Panc1 (cell line): ENCODE measurements around the gene TIMM17A. TPM values are rescaled to one million over a fixed set of nuclear protein-coding genes. Genes with fewer than 3 reads are reported as not detected.

Source experiments
- ATAC-seq: fragments of 200-7000 bp; cut with Tn5 transposase; 2 replicates; pipeline ENCODE4 v1.9.1; 2020; ENCODE audit warnings: mild to moderate bottlenecking, moderate library complexity
- BruUV-seq: library from RNA; stranded (reverse); fragments of 400-500 nt; replicated peaks from 2 replicates; lab custom pipeline; 2021; lab: Mats Ljungman, UMichigan
- CTCF ChIA-PET: fragments of 300-600 bp; sonication (Branson Sonifier 250); formaldehyde crosslinking; loops from one replicate; lab custom pipeline; 2022; ENCODE audit warnings: antibody characterized with exemption; lab: Charles Lee
- POLR2A ChIA-PET: fragments of 300-600 bp; sonication (Branson Sonifier 250); formaldehyde crosslinking; loops from one replicate; lab custom pipeline; 2022; ENCODE audit warnings: antibody characterized with exemption; lab: Charles Lee
- DNase-seq: peaks from one replicate; pipeline ENCODE4 v3.0.0-alpha.2; 2010; ENCODE audit warnings: low read depth, low spot score
- H3K27ac ChIP-seq: 2 replicates; pipeline ENCODE4 v1.5.1; 2011; ENCODE audit warnings: mild to moderate bottlenecking, low read length, inconsistent platforms
- H3K27me3 ChIP-seq: fragments of 200-500 bp; sonication (Bioruptor generic); 2 replicates; pipeline ENCODE4 v1.6.0; 2014; ENCODE audit warnings: low read length, inconsistent platforms; ENCODE audit not compliant: control insufficient read depth, insufficient read depth
- H3K36me3 ChIP-seq: fragments of 200-500 bp; sonication (Bioruptor generic); 2 replicates; pipeline ENCODE4 v1.5.1; 2014; ENCODE audit warnings: inconsistent platforms, mild to moderate bottlenecking, low read length, moderate library complexity; ENCODE audit not compliant: control insufficient read depth, insufficient read depth
- H3K4me1 ChIP-seq: 2 replicates; pipeline ENCODE4 v1.5.1; 2011; ENCODE audit warnings: inconsistent platforms, mild to moderate bottlenecking, low read length, moderate library complexity; ENCODE audit not compliant: control insufficient read depth, insufficient read depth
- H3K4me3 ChIP-seq, 2 experiments: 2 replicates each; pipeline ENCODE4 v1.5.1; 2011 to 2012; ENCODE audit warnings: low read depth in 2 of 2, low read length in 2 of 2, mild to moderate bottlenecking in 2 of 2, inconsistent platforms in 1 of 2, moderate library complexity in 1 of 2
- H3K9me3 ChIP-seq: fragments of 200-500 bp; sonication (Bioruptor generic); 2 replicates; pipeline ENCODE4 v1.5.1; 2014; ENCODE audit warnings: low read depth, mild to moderate bottlenecking, inconsistent platforms, low read length, moderate library complexity; ENCODE audit not compliant: control insufficient read depth, insufficient read depth
- POLR2AphosphoS5 ChIP-seq: IDR thresholded peaks from 2 replicates; pipeline ENCODE4 v1.6.1; 2012; ENCODE audit warnings: mild to moderate bottlenecking, low read depth, low read length, moderate library complexity
- SIN3A ChIP-seq: IDR thresholded peaks from 2 replicates; pipeline ENCODE4 v1.6.1; 2012; ENCODE audit warnings: low read depth, mild to moderate bottlenecking, low read length, moderate library complexity, borderline replicate concordance; ENCODE audit not compliant: insufficient read depth
- TCF7L2 ChIP-seq: IDR thresholded peaks from 2 replicates; pipeline ENCODE4 v1.6.1; 2011; ENCODE audit warnings: mild to moderate bottlenecking, low read depth, low read length, inconsistent platforms
- in situ Hi-C: cut with HindIII; loops from 2 replicates; pipeline ENCODE4 v1.10.0; 2016; ENCODE audit warnings: low sequenced_read_pairs, low pct_unique_long_range_greater_than_20kb
- intact Hi-C: fragments of 100-400 bp; cut with micrococcal nuclease; formaldehyde crosslinking; loops from one replicate; pipeline ENCODE4 v1.10.0; 2022; ENCODE audit not compliant: unreplicated experiment
- total RNA-seq: library from RNA; stranded (reverse); gene quantifications from one replicate; pipeline ENCODE4 v1.2.1, GENCODE V29; 2021; ENCODE audit not compliant: unreplicated experiment
- TF ChIP-seq, protein P1 (sequence below): fragments of 450-650 bp; IDR thresholded peaks from 2 replicates; pipeline ENCODE4 v1.5.1; 2017; ENCODE audit warnings: mild to moderate bottlenecking
- TF ChIP-seq, protein P2 (sequence below), 2 experiments: IDR thresholded peaks; 2 replicates each; pipeline ENCODE4 v1.6.1; 2011 to 2012; ENCODE audit warnings: low read depth in 2 of 2, control low read depth in 1 of 2, low read length in 1 of 2, mild to moderate bottlenecking in 1 of 2, moderate library complexity in 1 of 2; ENCODE audit not compliant: insufficient read depth in 1 of 2

Gene TIMM17A
- total RNA-seq, 1 experiment from 2014 or later, result 118 TPM

DNA sequence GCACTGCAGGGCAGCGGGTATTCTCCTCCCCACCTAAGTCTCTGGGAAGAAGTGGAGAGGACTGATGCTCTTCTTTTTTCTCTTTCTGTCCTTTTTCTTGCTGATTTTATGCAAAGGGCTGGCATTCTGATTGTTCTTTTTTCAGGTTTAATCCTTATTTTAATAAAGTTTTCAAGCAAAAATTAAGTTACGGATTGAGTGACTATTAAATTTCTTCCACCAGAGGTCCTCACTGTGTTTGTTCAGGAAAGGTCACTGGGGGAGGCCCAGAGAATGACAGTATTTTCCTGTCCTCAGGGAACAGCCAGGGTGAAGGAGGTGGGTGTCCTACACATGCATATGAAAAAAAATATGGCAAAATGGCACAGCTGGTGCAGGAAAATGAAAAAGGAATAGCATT lies 50.7 kb downstream of the TIMM17A start:
- POLR2A ChIA-PET, result no interaction called here
- H3K4me1 ChIP-seq, result peaks cover 49% of the 10 kb centered on the region
- BruUV-seq, result no TSS peak
- no peak for TF ChIP-seq SIN3A
- TF ChIP-seq, protein P1, sequence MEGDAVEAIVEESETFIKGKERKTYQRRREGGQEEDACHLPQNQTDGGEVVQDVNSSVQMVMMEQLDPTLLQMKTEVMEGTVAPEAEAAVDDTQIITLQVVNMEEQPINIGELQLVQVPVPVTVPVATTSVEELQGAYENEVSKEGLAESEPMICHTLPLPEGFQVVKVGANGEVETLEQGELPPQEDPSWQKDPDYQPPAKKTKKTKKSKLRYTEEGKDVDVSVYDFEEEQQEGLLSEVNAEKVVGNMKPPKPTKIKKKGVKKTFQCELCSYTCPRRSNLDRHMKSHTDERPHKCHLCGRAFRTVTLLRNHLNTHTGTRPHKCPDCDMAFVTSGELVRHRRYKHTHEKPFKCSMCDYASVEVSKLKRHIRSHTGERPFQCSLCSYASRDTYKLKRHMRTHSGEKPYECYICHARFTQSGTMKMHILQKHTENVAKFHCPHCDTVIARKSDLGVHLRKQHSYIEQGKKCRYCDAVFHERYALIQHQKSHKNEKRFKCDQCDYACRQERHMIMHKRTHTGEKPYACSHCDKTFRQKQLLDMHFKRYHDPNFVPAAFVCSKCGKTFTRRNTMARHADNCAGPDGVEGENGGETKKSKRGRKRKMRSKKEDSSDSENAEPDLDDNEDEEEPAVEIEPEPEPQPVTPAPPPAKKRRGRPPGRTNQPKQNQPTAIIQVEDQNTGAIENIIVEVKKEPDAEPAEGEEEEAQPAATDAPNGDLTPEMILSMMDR, result peak; percentile 73
- H3K9me3 ChIP-seq, result no peaks in the 10 kb centered on the region
- CTCF ChIA-PET, result interaction anchor here (0.9 to 1.3 kb wide), 2 partner anchors 116 to 516 kb away, joined by 3 read pairs; no protein-coding TSS in a partner anchor
- peaks cover 16% of the 10 kb centered on the region for H3K36me3 ChIP-seq
- H3K27me3 ChIP-seq, result no peaks in the 10 kb centered on the region
- in situ Hi-C loops (no loop called here), intact Hi-C loops (no loop called here)
- H3K27ac ChIP-seq, result peak overlapping the region; percentile 45; the same call in 1 of the 2 replicates
- H3K4me3 ChIP-seq, result no peak overlapping the region
- no peak for ATAC-seq
- no peak for DNase-seq

DNA sequence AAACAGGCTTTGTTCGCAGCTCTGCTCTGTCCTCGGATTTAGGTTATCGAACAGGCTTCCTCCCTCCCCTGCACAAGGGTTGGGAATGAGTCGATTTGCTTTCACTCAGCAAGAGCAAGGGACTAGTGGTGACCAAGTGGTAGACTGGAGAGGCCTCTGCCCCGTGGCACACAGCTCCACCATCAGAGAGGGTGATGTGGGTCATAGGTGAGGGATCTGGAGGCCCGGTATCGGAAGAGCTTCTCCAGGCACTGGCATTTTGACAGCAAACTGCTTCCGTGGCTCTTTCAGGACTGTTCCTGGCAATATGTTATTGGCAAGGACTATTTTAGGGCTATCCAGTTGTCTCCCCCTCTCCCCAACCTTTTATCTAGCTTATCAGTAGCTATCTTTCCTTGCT lies 52.0 kb downstream of the TIMM17A start:
- Histone ChIP-seq H3K9me3 (no peaks in the 10 kb centered on the region), H3K27me3 (no peaks in the 10 kb centered on the region), H3K4me1 (peaks cover 50% of the 10 kb centered on the region), H3K4me3 (peak overlapping the region in 1 of 2 experiments; percentile 25; a peak in 2 of 4 replicates), H3K36me3 (peaks cover 14% of the 10 kb centered on the region), H3K27ac (peak overlapping the region; percentile 82)
- no TSS peak for BruUV-seq
- DNase-seq (no peak), ATAC-seq (no peak)
- CTCF ChIA-PET, result interaction anchor here (0.6 to 2.3 kb wide), 9 partner anchors 8 to 174 kb away, joined by 3 to 12 read pairs (median 4); partner anchors contain the start of gene PTPN7
- in situ Hi-C loops (no loop called here), intact Hi-C loops (no loop called here)
- POLR2A ChIA-PET, result interaction anchor here (0.5 to 0.7 kb wide), 2 partner anchors 98 to 114 kb away, joined by 3 to 6 read pairs; no protein-coding TSS in a partner anchor
- TF ChIP-seq TCF7L2, result no peak
- TF ChIP-seq, protein P1, result no peak
- TF ChIP-seq SIN3A, result no peak
- TF ChIP-seq, protein P2, sequence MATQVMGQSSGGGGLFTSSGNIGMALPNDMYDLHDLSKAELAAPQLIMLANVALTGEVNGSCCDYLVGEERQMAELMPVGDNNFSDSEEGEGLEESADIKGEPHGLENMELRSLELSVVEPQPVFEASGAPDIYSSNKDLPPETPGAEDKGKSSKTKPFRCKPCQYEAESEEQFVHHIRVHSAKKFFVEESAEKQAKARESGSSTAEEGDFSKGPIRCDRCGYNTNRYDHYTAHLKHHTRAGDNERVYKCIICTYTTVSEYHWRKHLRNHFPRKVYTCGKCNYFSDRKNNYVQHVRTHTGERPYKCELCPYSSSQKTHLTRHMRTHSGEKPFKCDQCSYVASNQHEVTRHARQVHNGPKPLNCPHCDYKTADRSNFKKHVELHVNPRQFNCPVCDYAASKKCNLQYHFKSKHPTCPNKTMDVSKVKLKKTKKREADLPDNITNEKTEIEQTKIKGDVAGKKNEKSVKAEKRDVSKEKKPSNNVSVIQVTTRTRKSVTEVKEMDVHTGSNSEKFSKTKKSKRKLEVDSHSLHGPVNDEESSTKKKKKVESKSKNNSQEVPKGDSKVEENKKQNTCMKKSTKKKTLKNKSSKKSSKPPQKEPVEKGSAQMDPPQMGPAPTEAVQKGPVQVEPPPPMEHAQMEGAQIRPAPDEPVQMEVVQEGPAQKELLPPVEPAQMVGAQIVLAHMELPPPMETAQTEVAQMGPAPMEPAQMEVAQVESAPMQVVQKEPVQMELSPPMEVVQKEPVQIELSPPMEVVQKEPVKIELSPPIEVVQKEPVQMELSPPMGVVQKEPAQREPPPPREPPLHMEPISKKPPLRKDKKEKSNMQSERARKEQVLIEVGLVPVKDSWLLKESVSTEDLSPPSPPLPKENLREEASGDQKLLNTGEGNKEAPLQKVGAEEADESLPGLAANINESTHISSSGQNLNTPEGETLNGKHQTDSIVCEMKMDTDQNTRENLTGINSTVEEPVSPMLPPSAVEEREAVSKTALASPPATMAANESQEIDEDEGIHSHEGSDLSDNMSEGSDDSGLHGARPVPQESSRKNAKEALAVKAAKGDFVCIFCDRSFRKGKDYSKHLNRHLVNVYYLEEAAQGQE (IDR thresholded peaks at IDR 0.05; ENCODE audit: insufficient read depth in 1 of 2, low read depth in 2 of 2, low read length in 1 of 2), result no peak
- no peak for TF ChIP-seq POLR2AphosphoS5
